Dedifferentiated amniotic fluid mesenchymal stem cell (primary cell): ENCODE data around the gene MDM2.
"Not testable (repeated sequence)": the region's sequence is repeated elsewhere in the genome, so short reads cannot be mapped to it uniquely, and the experiment has no call there.

ENCODE experiments used
- DNase-seq: peaks from one replicate; pipeline ENCODE4 v3.0.0-alpha.2; 2016; ENCODE audit errors: extremely low spot score

Gene MDM2

DNA sequence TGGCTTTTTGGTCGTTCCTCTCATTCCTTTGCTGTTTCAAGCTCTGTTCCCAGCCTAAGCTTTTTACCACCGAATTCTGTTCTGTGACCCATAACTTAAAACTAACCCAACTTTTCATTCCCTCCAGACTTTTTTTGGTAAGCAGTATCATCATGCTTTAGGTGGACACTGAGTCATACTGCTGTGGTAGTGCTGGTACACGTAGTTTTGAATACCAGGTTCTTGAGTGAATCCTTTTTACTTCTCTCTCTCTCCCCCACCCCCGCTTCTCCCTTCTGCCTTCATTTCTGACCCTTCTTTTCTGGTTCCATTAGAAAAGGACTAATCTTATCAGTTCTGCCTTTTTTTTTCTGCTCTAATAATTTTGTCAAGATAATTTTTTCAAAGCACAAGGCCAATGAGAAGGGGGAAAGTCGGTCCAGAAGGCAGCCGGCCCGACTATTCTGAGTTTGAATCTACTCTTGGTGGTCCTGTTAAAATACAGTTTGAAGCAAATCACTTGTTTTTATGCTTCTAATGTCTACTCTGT is 2.3 kb upstream of the MDM2 start:
- DNase-seq: no peak

- no peak for DNase-seq
Observed at GRCh38 chr12:68806488-68807237, 1.3 kb upstream of the MDM2 start.

GRCh38 chr12:68807274-68807575 is 752 bp upstream of the MDM2 start:
- DNase-seq: not testable (repeated sequence)

DNA sequence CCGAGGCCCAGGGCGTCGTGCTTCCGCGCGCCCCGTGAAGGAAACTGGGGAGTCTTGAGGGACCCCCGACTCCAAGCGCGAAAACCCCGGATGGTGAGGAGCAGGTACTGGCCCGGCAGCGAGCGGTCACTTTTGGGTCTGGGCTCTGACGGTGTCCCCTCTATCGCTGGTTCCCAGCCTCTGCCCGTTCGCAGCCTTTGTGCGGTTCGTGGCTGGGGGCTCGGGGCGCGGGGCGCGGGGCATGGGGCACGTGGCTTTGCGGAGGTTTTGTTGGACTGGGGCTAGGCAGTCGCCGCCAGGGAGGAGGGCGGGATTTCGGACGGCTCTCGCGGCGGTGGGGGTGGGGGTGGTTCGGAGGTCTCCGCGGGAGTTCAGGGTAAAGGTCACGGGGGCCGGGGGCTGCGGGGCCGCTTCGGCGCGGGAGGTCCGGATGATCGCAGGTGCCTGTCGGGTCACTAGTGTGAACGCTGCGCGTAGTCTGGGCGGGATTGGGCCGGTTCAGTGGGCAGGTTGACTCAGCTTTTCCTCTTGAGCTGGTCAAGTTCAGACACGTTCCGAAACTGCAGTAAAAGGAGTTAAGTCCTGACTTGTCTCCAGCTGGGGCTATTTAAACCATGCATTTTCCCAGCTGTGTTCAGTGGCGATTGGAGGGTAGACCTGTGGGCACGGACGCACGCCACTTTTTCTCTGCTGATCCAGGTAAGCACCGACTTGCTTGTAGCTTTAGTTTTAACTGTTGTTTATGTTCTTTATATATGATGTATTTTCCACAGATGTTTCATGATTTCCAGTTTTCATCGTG is 612 bp downstream of the MDM2 start:
- peak; percentile 87 for DNase-seq

GRCh38 chr12:68809190-68810026 is 1.4 kb downstream of the MDM2 start:
- no peak for DNase-seq

- not testable (repeated sequence) for DNase-seq
Observed at GRCh38 chr12:68810027-68810389, 2.0 kb downstream of the MDM2 start.

GRCh38 chr12:68811573-68811972 is 3.6 kb downstream of the MDM2 start:
- not testable (repeated sequence) for DNase-seq

GRCh38 chr12:68812553-68813241 is 4.7 kb downstream of the MDM2 start:
- no peak for DNase-seq

GRCh38 chr12:68813242-68813593 is 5.2 kb downstream of the MDM2 start:
- DNase-seq: no peak

DNA sequence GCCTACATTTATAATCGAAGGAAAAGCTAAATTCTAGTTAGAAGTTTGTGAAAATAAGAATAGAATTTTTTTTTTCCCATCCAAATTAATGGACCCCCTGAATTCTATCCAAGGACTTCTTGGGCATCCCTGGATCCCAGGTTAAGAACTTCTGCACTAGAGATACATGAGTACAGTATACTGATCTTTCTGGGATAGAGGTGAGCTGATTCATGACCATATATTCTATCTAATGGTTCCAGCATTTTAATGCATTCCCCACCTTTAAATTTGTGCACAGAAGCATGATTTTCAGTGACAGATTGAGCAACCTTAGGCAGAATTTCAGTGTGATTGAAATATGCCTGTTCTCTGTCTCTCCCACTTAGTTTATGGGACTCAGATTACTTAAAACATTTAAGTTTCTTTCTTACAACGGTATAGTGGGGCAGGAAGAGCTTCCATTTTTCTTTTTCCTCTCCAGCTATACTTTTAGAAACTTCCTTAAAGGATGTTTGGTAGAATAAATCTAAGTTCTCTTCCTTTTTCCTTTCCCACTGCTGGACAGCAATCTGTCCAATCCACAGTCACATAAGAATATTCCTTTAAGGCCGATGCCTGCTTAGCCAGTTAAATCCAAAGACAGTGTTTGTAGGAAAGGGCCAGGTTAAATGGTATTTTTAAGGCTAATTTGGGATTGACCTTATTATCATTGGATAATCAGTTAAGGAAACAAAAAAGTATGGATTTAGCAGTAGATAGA is 6.7 kb downstream of the MDM2 start:
- DNase-seq: no peak

DNA sequence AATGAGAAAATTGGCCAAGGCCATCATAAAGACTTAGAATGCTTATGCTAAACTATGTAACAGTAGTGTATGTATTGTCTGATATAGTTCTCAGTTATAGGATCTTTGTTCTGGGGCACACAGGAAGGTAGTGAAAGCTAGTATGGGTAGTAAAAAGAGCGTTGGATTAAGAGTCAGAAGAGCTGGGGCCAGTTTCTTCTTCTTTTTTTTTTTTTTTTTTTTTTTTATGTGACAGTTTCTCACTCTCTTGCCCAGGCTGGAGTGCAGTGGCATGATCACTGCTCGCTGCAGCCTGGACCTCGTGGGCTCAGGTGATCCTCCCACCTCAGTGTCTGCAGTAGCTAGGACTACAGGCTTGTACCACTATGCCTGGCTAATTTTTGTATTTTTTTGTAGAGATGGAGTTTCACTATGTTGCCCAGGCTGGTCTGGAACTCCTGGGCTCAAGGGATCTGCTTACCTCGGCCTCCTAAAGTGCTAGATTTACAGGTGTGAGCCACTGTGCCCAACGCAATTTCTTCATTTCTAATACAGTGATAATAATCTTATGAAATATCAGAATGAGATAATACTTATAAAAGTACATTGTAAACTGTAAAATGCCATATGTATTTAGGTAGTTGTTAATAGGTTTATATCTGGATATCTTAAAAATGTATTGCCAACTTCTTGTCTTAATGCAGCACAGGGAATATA is 7.4 kb downstream of the MDM2 start:
- DNase-seq: no peak

DNA sequence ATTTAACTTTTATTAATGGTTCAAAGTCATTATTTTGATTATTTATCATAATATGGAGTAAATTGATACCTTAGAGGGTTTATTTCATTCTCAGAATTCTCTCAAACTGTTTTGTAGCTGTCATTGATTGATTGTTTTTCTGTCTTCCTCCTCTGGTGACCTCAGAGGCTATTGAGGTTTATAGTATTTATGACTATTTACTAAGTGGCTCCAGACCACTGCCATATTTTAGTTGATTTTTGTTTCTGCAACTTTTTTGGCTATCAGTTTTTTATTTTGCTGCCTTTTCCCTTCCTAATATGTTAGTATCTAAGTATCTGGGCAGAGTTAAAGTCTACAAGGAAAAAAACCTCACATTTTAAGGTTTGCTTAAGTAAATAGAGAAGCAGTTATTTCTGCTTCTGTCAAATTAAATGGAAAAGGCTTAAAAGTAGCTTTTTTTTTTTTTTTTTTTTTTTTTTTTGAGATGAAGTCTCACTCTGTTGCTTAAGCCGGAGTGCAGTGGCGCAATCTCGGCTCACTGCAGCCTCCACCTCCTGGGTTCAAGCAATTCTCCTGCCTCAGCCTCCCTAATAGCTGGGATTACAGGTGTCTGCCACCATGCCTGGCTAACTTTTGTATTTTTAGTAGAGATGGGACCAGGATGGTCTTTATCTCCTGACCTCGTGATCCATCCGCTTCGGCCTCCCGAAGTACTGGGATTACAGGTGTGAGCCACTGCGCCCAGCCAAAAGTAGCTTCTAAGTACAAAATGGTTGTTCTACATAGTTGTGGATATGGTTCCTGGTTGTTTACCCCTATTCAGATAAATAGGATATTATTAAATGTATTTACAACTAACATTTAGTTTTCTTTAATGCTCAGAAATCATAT is 8.2 kb downstream of the MDM2 start:
- no peak for DNase-seq

DNA sequence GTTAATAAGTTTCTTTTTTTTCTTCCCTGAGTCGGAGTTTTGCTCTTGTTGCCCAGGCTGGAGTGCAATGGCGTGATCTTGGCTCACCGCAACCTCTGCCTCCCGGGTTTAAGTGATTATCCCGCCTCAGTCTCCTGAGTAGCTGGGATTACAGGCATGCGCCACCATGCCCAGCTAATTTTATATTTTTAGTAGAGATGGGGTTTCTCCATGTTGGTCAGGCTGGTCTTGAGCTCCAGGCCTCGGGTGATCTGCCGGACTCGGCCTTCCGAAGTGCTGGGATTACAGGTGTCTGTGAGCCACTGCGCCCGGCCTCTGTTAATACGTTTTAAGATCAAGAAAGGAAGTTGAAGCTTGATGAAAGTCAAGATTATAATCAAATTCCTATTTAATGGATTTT is 11.5 kb downstream of the MDM2 start:
- not testable (repeated sequence) for DNase-seq

- no peak for DNase-seq
Observed at GRCh38 chr12:68821357-68822188, 13.6 kb downstream of the MDM2 start.

- DNase-seq: no peak
Observed at GRCh38 chr12:68823696-68824095, 15.7 kb downstream of the MDM2 start.

DNA sequence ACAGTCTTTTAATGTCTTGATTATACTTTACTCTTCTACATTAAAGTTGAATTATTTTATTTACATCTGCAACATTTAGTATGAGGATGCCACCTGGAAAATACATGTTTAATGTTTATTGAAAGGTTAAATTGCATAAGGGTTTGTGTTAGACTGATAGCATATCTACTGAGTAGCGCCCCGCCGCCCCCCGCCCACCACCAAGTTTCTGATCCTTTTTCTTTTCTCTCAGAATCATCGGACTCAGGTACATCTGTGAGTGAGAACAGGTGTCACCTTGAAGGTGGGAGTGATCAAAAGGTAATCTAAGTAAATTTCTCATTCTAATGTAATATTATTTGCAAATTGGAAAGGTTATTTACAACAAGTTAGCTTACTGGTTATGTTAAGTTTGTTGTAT is 16.2 kb downstream of the MDM2 start:
- DNase-seq: no peak

GRCh38 chr12:68824597-68825250 is 16.7 kb downstream of the MDM2 start:
- no peak for DNase-seq
